WTC11 (cell line): ENCODE measurements around the gene UBXN2A. TPM values are rescaled to one million over a fixed set of nuclear protein-coding genes. Genes with fewer than 3 reads are reported as not detected.

Experiments used
- CBFB ChIP-seq: sonication (generic); formaldehyde crosslinking; IDR thresholded peaks from 2 replicates; pipeline ENCODE4 v1.8.1; 2022; ENCODE audit warnings: mild to moderate bottlenecking, low read depth, missing genetic modification reagents
- ELF4 ChIP-seq: sonication (generic); formaldehyde crosslinking; IDR thresholded peaks from 2 replicates; pipeline ENCODE4 v1.8.1; 2022; ENCODE audit warnings: low read depth, mild to moderate bottlenecking, moderate library complexity, missing genetic modification reagents
- EMX1 ChIP-seq: fragments of 250-450 bp; sonication (Bioruptor Pico); IDR thresholded peaks from 2 replicates; pipeline ENCODE4 v1.8.0; 2021; ENCODE audit warnings: mild to moderate bottlenecking
- ETV6 ChIP-seq: sonication (generic); formaldehyde crosslinking; IDR thresholded peaks from 2 replicates; pipeline ENCODE4 v1.8.1; 2022; ENCODE audit warnings: mild to moderate bottlenecking, missing genetic modification reagents
- FOXJ3 ChIP-seq: sonication (generic); formaldehyde crosslinking; IDR thresholded peaks from 2 replicates; pipeline ENCODE4 v1.9.0; 2021; ENCODE audit warnings: missing genetic modification reagents, mild to moderate bottlenecking, borderline replicate concordance
- GABPB1 ChIP-seq: sonication (generic); formaldehyde crosslinking; IDR thresholded peaks from 2 replicates; pipeline ENCODE4 v1.8.1; 2023; ENCODE audit warnings: mild to moderate bottlenecking, missing genetic modification reagents
- GTF2I ChIP-seq: fragments of 250-450 bp; sonication (Bioruptor Pico); conservative IDR thresholded peaks from 2 replicates; pipeline ENCODE4 v1.4.0; 2021; ENCODE audit warnings: mild to moderate bottlenecking
- KAT7 ChIP-seq: sonication (generic); formaldehyde crosslinking; IDR thresholded peaks from 2 replicates; pipeline ENCODE4 v1.8.1; 2023; ENCODE audit warnings: missing genetic modification reagents, mild to moderate bottlenecking, borderline replicate concordance
- MYBL2 ChIP-seq: sonication (generic); formaldehyde crosslinking; IDR thresholded peaks from 2 replicates; pipeline ENCODE4 v1.8.1; 2023; ENCODE audit warnings: mild to moderate bottlenecking, moderate library complexity, missing genetic modification reagents
- SP1 ChIP-seq: sonication (generic); formaldehyde crosslinking; conservative IDR thresholded peaks from 2 replicates; pipeline ENCODE4 v1.8.1; 2022; ENCODE audit warnings: missing genetic modification reagents
- TEAD1 ChIP-seq: sonication (generic); formaldehyde crosslinking; IDR thresholded peaks from 2 replicates; pipeline ENCODE4 v1.8.0; 2022; ENCODE audit warnings: mild to moderate bottlenecking, missing genetic modification reagents
- ZBTB21 ChIP-seq: sonication (generic); formaldehyde crosslinking; IDR thresholded peaks from 2 replicates; pipeline ENCODE4 v1.8.1; 2023; ENCODE audit warnings: mild to moderate bottlenecking, missing genetic modification reagents, borderline replicate concordance
- ZNF121 ChIP-seq: sonication (generic); formaldehyde crosslinking; IDR thresholded peaks from 2 replicates; pipeline ENCODE4 v1.8.0; 2023; ENCODE audit warnings: missing genetic modification reagents
- ZNF263 ChIP-seq: sonication (generic); formaldehyde crosslinking; IDR thresholded peaks from 2 replicates; pipeline ENCODE4 v1.8.1; 2022; ENCODE audit warnings: low read depth, mild to moderate bottlenecking, moderate library complexity, missing genetic modification reagents
- ZNF423 ChIP-seq: fragments of 250-450 bp; sonication (Bioruptor Pico); IDR thresholded peaks from 2 replicates; pipeline ENCODE4 v2.1.2; 2022; ENCODE audit warnings: mild to moderate bottlenecking, moderate library complexity
- total RNA-seq: library from RNA; stranded (reverse); gene quantifications from 3 replicates; pipeline ENCODE4 v1.2.3, GENCODE V29; 2021
- TF ChIP-seq, protein P1 (sequence below): fragments of 250-450 bp; sonication (Bioruptor Pico); IDR thresholded peaks from 2 replicates; pipeline ENCODE4 v1.9.0; 2021; ENCODE audit warnings: mild to moderate bottlenecking, borderline replicate concordance
- TF ChIP-seq, protein P2 (sequence below): sonication (generic); formaldehyde crosslinking; IDR thresholded peaks from 2 replicates; pipeline ENCODE4 v1.8.0; 2023; ENCODE audit warnings: missing genetic modification reagents, mild to moderate bottlenecking, borderline replicate concordance
- TF ChIP-seq, protein P3 (sequence below): sonication (generic); formaldehyde crosslinking; IDR thresholded peaks from 2 replicates; pipeline ENCODE4 v1.8.0; 2022; ENCODE audit warnings: missing genetic modification reagents
- TF ChIP-seq, protein P4 (sequence below): fragments of 250-450 bp; sonication (Bioruptor Pico); IDR thresholded peaks from 2 replicates; pipeline ENCODE4 v2.1.2; 2022; ENCODE audit warnings: mild to moderate bottlenecking, moderate library complexity
- TF ChIP-seq, protein P5 (sequence below): sonication (generic); formaldehyde crosslinking; IDR thresholded peaks from 2 replicates; pipeline ENCODE4 v1.8.0; 2022; ENCODE audit warnings: mild to moderate bottlenecking, missing genetic modification reagents
- TF ChIP-seq, protein P6 (sequence below): sonication (generic); formaldehyde crosslinking; IDR thresholded peaks from 2 replicates; pipeline ENCODE4 v1.8.1; 2023; ENCODE audit warnings: mild to moderate bottlenecking, missing genetic modification reagents

UBXN2A gene
- total RNA-seq, 1 experiment from 2014 or later, result 16.8 TPM

GRCh38 chr2:23926750-23927571, 13.3 kb upstream of the UBXN2A start, which contains the start of gene ATAD2B (continued):
- TF ChIP-seq, protein P1, sequence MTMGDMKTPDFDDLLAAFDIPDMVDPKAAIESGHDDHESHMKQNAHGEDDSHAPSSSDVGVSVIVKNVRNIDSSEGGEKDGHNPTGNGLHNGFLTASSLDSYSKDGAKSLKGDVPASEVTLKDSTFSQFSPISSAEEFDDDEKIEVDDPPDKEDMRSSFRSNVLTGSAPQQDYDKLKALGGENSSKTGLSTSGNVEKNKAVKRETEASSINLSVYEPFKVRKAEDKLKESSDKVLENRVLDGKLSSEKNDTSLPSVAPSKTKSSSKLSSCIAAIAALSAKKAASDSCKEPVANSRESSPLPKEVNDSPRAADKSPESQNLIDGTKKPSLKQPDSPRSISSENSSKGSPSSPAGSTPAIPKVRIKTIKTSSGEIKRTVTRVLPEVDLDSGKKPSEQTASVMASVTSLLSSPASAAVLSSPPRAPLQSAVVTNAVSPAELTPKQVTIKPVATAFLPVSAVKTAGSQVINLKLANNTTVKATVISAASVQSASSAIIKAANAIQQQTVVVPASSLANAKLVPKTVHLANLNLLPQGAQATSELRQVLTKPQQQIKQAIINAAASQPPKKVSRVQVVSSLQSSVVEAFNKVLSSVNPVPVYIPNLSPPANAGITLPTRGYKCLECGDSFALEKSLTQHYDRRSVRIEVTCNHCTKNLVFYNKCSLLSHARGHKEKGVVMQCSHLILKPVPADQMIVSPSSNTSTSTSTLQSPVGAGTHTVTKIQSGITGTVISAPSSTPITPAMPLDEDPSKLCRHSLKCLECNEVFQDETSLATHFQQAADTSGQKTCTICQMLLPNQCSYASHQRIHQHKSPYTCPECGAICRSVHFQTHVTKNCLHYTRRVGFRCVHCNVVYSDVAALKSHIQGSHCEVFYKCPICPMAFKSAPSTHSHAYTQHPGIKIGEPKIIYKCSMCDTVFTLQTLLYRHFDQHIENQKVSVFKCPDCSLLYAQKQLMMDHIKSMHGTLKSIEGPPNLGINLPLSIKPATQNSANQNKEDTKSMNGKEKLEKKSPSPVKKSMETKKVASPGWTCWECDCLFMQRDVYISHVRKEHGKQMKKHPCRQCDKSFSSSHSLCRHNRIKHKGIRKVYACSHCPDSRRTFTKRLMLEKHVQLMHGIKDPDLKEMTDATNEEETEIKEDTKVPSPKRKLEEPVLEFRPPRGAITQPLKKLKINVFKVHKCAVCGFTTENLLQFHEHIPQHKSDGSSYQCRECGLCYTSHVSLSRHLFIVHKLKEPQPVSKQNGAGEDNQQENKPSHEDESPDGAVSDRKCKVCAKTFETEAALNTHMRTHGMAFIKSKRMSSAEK (CRISPR knock-in tag), result no peak
- no peak for TF ChIP-seq EMX1 (CRISPR knock-in tag)
- TF ChIP-seq, protein P2, sequence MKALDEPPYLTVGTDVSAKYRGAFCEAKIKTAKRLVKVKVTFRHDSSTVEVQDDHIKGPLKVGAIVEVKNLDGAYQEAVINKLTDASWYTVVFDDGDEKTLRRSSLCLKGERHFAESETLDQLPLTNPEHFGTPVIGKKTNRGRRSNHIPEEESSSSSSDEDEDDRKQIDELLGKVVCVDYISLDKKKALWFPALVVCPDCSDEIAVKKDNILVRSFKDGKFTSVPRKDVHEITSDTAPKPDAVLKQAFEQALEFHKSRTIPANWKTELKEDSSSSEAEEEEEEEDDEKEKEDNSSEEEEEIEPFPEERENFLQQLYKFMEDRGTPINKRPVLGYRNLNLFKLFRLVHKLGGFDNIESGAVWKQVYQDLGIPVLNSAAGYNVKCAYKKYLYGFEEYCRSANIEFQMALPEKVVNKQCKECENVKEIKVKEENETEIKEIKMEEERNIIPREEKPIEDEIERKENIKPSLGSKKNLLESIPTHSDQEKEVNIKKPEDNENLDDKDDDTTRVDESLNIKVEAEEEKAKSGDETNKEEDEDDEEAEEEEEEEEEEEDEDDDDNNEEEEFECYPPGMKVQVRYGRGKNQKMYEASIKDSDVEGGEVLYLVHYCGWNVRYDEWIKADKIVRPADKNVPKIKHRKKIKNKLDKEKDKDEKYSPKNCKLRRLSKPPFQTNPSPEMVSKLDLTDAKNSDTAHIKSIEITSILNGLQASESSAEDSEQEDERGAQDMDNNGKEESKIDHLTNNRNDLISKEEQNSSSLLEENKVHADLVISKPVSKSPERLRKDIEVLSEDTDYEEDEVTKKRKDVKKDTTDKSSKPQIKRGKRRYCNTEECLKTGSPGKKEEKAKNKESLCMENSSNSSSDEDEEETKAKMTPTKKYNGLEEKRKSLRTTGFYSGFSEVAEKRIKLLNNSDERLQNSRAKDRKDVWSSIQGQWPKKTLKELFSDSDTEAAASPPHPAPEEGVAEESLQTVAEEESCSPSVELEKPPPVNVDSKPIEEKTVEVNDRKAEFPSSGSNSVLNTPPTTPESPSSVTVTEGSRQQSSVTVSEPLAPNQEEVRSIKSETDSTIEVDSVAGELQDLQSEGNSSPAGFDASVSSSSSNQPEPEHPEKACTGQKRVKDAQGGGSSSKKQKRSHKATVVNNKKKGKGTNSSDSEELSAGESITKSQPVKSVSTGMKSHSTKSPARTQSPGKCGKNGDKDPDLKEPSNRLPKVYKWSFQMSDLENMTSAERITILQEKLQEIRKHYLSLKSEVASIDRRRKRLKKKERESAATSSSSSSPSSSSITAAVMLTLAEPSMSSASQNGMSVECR (CRISPR knock-in tag), result peak; percentile 21; the same call in 1 of the 2 replicates
- TF ChIP-seq, protein P3, sequence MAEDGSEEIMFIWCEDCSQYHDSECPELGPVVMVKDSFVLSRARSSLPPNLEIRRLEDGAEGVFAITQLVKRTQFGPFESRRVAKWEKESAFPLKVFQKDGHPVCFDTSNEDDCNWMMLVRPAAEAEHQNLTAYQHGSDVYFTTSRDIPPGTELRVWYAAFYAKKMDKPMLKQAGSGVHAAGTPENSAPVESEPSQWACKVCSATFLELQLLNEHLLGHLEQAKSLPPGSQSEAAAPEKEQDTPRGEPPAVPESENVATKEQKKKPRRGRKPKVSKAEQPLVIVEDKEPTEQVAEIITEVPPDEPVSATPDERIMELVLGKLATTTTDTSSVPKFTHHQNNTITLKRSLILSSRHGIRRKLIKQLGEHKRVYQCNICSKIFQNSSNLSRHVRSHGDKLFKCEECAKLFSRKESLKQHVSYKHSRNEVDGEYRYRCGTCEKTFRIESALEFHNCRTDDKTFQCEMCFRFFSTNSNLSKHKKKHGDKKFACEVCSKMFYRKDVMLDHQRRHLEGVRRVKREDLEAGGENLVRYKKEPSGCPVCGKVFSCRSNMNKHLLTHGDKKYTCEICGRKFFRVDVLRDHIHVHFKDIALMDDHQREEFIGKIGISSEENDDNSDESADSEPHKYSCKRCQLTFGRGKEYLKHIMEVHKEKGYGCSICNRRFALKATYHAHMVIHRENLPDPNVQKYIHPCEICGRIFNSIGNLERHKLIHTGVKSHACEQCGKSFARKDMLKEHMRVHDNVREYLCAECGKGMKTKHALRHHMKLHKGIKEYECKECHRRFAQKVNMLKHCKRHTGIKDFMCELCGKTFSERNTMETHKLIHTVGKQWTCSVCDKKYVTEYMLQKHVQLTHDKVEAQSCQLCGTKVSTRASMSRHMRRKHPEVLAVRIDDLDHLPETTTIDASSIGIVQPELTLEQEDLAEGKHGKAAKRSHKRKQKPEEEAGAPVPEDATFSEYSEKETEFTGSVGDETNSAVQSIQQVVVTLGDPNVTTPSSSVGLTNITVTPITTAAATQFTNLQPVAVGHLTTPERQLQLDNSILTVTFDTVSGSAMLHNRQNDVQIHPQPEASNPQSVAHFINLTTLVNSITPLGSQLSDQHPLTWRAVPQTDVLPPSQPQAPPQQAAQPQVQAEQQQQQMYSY (CRISPR knock-in tag), result no peak
- TF ChIP-seq GTF2I (CRISPR knock-in tag), result no peak
- no peak for TF ChIP-seq ZNF423
- peak; percentile 92; the same call in 1 of the 2 replicates for TF ChIP-seq ETV6 (CRISPR knock-in tag)
- peak; percentile 84; the same call in 1 of the 2 replicates for TF ChIP-seq TEAD1 (CRISPR knock-in tag)
- TF ChIP-seq ZBTB21 (CRISPR knock-in tag), result peak; percentile 86
- no peak for TF ChIP-seq ZNF263 (CRISPR knock-in tag)
- TF ChIP-seq MYBL2 (CRISPR knock-in tag), result no peak
- TF ChIP-seq, protein P4, sequence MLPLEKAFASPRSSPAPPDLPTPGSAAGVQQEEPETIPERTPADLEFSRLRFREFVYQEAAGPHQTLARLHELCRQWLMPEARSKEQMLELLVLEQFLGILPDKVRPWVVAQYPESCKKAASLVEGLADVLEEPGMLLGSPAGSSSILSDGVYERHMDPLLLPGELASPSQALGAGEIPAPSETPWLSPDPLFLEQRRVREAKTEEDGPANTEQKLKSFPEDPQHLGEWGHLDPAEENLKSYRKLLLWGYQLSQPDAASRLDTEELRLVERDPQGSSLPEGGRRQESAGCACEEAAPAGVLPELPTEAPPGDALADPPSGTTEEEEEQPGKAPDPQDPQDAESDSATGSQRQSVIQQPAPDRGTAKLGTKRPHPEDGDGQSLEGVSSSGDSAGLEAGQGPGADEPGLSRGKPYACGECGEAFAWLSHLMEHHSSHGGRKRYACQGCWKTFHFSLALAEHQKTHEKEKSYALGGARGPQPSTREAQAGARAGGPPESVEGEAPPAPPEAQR (CRISPR knock-in tag), result no peak
- TF ChIP-seq, protein P5, sequence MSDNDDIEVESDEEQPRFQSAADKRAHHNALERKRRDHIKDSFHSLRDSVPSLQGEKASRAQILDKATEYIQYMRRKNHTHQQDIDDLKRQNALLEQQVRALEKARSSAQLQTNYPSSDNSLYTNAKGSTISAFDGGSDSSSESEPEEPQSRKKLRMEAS (CRISPR knock-in tag), result peak; percentile 72; the same call in 1 of the 2 replicates
- TF ChIP-seq CBFB (CRISPR knock-in tag), result peak; percentile 21; the same call in 1 of the 2 replicates
- TF ChIP-seq, protein P6, sequence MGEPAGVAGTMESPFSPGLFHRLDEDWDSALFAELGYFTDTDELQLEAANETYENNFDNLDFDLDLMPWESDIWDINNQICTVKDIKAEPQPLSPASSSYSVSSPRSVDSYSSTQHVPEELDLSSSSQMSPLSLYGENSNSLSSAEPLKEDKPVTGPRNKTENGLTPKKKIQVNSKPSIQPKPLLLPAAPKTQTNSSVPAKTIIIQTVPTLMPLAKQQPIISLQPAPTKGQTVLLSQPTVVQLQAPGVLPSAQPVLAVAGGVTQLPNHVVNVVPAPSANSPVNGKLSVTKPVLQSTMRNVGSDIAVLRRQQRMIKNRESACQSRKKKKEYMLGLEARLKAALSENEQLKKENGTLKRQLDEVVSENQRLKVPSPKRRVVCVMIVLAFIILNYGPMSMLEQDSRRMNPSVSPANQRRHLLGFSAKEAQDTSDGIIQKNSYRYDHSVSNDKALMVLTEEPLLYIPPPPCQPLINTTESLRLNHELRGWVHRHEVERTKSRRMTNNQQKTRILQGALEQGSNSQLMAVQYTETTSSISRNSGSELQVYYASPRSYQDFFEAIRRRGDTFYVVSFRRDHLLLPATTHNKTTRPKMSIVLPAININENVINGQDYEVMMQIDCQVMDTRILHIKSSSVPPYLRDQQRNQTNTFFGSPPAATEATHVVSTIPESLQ (CRISPR knock-in tag), result no peak
- TF ChIP-seq GABPB1, result peak; percentile 75
- no peak for TF ChIP-seq FOXJ3 (CRISPR knock-in tag)
- no peak for TF ChIP-seq ELF4
- peak; percentile 91 for TF ChIP-seq SP1 (CRISPR knock-in tag)
- TF ChIP-seq ZNF121 (CRISPR knock-in tag), result no peak
- TF ChIP-seq KAT7 (CRISPR knock-in tag), result peak; percentile 73
